ENCODE data around the gene ELMO1.
A peak's percentile ranks its signal among the peaks of the same experiment; 100 is the strongest.

The ELMO1 gene

DNA sequence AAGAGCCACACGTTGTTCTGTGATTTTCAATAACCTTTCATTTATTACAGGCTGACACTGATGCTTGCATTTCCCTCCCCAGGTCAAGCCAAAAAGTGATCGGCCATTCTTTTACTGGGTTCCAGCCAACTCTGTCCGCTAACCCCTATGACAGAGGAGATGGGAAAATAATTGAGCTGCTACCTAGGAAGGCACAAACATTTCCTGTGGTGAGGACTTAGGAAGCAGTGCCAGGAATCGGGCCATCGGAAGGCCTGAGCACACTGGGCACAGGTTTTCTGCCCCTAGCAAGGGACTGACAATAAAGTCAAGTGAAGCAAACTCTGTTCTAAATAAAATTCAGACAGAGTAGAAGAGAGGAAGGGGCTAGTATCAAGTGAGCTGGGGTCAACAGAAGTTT is 411.4 kb downstream of the ELMO1 start:
- DNase-seq: no peak

DNA sequence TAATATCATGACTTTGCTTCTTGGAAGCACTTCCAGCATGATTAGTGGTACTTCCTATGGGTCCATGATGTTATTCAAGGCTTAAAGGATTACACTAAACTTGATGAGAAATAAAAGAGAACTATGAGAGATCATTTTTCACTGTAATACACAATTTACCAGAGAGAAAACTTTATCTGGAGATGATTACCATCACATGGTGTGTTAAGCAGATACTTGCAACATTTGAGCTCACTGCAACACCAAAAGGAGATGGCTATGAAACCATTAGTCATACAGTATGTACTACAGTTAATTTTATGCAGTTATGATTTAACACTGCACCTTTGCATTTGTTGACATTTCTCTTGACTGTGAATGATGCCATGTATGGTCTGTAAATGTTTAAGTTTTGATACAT is 413.0 kb downstream of the ELMO1 start:
- DNase-seq: no peak

DNA sequence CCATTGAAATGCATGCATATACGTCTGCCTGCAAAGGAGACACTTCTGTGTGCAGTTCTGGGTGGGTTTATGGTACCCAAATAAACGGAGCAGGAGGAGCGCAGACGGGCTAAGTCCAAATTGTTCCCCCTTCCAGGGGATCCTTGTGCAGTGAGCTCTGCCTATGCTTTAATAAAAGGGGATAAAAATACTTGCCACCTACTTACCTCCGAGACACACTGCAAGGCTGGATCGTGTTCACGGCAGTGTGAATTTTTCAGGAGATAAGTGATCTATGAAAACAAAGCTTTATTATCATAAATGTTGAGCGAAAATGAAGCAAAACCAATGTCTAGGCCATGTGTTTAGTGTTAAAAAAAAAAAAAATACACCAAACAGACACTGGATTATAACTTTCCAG is 415.5 kb downstream of the ELMO1 start:
- no peak for DNase-seq

DNA sequence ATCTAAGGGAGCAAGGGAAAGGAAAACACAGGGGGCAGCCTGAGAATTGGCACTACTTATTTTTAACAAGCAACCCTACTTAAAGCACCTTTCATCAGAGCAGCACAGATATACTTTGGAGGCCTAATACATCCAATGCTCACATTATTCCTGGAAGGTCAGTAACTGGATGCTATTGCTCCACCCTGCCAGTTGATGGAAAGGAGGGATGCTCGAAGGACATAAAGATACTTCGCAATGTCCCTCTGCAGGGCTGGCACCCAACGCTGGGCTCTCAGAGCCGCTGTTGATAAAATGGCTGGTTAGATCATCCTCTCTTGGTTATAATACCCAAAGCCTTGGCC is 416.4 kb downstream of the ELMO1 start:
- DNase-seq: no peak

DNA sequence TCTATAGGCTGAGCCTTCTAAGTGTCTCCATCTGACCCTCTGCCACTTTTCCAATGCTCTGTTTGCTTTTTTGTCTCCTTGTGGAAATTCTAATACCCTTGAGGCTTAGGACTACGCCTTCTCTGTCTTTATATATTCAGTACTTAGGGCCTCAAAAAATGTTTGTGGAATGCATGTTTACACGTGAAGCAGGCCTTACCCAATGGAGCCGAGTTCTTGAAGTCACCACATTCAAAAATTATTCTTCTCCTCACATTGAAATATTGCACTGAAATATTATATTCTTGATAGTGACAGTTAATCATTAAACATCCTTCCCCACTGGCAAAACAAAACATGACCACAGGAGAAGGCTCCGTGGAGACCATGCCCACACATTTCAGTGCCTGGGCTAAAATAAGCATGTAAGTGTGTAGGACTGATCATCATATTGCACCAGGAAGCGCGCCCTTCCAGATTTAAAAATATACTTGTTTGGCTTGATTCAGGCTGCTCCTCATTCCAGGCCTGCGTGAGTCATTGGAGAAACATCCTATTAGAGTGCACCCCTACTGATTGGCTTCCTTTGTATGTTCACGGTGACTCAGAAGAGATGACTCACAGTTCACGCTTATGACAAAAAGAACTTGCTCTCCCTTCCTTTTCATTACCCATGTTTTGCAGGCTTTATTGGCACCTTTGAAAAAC is 416.9 kb downstream of the ELMO1 start:
- DNase-seq: no peak

DNA sequence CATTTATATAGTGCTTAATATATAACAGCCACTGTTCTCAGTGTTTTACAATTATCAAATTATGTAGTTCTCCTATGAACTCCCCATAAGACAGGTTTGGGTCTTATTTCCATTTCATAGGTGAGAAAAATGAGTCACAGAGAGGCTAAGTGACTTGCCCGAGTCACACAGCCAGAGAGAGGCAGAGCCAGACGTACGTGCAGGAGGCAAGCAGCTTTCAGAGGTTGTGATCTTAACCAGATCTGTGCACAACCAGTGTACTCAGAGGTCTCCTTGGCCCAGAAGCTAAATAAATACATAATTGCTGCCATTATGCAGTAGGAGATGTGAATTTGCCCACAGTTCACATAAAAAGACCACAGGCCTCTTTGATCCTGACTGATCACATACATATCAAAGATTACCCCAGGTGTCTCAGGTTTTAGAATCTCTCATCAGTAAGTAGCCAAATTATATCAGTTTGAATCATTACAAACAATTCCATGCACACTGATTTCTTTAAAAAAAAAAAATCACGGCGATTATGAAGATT is 419.7 kb downstream of the ELMO1 start:
- no peak for DNase-seq

DNA sequence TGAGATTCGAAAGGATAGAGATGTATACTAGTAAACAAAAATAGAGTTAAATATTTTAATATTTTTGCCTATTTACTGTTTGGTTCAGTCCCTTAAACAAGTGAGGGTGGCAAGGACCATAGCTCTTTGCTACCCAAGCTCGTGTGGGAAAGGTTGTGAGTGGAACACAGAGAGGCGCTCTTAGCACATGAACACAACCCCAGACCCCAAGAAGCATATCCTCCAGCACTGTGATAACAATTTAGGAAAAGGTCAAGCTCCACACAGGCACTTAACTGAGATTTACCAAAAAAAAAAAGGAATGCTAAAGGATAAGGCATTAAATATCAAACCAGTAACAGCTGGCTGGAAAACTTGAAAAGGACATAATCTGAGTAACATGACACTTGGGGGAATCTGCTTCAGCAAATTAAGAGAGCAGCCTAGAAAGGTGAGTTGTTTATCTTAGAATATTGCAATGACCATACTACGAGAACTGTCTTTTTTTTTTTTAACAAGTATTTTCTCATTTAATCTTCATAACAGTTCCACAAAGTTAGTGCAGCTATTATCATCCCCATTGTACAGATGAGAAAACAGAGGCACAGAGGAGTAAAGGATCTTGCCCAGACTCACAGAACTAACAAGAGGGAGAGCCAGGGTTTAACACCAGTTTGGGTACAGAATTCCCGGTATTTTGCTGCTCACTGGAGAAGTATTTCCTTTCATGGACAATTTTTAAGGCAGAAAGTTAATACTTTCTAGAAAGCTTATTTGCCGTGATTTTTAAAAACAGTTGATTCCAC is 420.9 kb downstream of the ELMO1 start:
- DNase-seq: peak in 1 of 2 experiments; percentile 21

DNA sequence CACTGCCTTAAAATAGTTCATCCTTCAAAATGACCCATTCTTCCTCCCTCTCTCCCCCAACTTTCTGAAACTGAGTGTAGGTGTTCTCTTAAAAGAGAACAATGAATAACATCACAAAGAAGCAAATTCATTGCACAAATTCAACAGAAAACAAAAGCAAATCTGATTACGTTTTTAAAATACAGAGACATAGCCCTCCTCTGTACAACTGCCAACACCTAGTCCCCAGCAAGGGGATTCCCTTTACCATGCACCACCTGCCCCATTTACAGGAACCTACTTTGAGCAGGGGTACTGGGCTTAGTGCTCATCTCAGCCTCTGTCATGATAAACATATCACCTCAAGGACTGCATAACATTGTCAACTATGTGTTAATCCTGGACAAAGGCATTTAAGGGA is 421.6 kb downstream of the ELMO1 start:
- DNase-seq: no peak

DNA sequence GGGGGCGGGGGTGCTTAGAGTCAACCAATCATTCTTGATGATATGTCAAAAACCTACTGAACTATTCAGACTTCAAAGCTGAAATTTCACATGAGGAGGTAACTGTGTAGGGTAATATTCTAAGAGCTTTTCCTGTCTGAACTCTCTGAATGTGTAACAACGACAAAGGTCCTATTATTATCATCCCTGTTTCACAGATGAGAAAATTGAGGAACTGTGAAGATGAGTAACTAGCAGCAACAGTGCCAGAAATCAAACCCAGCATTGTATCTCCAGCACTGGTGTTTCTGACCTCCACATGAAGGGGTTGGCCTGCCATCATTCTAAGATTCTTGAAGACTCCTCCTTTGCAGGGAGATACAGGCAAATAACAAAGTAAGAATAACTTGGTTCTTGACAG is 429.7 kb downstream of the ELMO1 start:
- DNase-seq: no peak

DNA sequence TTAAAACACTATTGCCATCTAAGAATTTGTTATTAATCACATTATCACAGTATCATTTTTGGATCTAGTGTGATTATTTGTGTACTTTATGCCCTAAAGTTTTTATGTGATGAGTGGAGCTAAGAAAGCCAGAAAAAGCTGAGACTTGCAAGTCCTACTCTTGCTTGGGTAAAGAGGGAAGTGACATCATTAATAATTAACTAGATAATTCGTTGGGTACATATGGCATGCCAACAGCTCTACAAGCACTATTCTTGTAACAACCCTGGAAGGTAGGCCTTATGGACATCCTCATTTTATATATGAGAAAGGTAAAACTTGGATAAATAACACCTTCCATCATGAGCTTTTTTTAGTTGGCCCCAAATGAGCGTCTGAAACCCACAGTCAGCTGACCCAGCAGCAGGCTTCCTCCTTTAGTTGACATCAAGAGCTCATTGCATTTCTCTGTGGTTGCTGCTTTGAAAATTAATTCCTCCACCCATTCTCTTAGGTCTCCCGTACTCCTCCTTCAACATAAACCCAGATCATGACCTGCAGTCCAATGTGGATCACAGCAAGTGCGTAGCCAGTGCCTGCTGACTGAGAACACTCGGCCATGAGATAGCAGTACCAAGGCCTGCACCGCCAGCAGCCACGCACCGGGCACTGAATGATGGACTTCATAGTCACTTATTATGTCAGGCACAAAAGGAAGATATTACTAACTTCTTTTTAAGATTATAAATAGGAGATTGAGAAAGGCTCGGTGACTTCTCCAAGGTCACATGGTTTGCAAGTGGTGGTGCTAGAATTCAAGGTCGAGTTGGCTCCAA is 432.4 kb downstream of the ELMO1 start:
- DNase-seq: no peak

DNA sequence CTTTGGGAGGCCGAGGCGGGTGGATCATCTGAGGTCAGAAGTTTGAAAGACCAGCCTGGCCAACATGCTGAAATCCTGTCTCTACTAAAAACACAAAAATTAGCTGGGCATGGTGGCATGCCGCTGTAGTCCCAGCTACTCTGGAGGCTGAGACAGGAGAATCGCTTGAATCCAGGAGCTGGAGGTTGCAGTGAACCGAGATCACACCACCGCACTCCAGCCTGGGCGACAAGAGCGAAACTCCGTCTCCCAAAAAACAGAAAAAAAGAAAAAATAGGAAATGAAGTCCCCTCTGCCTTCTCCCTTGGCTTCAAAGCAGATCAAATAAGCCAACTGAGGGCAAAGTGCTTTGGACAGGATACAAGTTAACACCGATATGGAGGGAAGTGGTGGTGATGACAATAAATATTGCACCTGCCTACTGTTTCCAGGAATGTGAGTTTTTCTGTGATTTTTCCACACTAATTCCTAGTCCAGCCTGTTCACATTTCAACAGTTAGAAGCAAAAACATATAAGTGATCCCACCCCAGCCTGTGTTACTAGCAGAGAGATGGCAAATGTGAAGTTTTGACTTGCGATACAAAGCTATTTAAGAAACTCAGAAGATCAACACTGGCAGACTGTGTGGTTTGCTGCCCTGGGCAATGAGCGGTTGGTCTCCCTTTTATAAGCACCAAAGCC is 433.2 kb downstream of the ELMO1 start:
- DNase-seq: no peak

DNA sequence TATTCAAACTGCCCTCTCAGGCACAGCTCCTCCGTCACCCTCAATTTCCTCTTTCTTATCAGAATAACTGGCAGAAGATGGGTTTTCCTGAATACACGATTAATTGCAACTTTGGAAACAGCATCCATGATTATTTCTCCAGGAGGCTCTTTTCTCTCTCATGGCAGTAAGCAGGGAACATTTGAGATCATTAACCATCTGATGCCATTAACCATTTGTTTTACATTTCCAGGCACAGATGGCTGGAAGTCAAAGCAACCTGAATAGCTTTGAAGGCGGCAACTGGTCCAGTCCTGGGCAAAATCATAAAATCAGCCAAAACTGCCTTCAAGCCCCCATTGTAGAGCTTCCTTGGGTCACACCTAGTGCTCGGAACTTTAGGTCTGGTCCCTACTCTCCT is 434.9 kb downstream of the ELMO1 start:
- no peak for DNase-seq

DNA sequence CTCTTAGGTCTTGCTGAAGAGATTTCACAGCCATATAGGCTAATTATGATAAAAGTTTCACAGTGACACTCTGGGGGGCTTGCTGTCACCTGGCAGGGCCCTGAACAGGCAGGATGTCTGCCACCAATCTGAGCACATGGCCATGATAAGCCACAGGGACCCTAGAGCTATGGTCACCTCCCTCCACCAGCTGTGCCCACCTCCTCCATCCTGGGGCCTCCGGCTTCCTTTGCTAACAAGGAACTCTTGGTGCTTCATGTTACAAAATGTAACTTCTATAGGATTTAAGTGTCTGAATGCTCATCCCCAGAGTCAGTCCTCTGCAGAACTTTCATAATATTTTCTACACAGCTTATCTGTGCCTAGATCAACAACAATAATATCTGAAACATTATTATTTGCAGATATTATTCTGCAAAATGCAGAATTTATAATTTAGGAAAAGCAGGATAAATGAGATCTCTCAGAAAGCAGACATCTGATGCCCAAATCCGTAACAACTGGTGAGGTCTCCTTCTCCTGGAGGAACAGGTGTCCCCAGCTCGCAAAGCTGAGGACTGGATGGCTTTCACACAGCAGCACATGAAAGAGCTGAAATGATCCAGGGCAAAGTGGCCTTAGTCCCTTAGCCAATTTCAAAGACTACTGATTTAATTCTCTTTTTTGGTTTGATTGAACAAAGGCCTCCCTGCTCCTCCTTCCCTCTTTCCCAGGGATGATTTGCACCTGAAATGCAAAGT is 437.3 kb downstream of the ELMO1 start:
- DNase-seq: peak in 1 of 2 experiments; percentile 17

DNA sequence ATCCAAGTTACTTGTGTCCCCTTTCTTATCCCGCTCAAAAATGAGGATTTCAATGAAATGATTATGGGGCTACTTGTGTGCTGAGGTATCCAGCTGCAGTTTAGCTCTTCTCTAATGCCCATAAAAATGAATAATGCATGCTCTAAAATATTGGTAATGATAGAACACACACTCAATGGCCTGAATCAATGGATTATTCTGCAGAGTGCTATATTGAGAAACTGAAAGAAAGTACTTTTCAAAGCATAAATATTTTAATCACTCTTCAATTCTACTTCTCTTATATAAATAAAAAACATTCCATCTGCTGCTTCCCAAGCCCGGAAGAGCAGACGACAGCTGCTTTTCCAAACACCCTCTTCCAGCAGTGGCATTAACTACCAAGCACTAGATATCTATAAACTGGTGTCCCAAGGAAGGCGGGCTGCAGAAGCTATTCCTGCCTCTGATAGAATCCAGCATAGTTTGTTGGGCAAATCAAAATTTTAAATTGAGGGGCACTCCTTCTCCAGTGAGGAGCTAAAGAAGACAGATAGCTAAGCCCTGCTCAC is 439.5 kb downstream of the ELMO1 start:
- DNase-seq: peak in 1 of 2 experiments; percentile 49

DNA sequence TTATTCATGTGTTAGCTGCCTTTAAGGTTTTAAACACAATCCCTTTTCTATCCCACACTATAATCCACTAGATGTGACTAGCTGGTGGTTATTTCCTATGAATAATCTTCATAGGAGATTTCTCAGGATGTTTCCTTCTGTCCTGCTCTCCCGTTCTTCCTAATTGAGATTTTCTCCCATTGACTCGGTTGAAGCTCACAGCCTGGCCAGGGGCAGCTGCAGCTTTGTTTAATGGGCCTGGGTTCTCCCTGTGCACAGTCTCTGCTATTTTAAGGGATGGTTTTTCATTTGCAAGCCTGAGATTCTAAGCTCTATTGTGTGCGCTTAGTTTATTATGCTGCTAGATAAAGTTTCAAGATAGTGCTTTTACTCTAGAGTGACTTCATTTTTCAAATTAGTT is 441.0 kb downstream of the ELMO1 start:
- peak; percentile 83 to 88 for DNase-seq

DNA sequence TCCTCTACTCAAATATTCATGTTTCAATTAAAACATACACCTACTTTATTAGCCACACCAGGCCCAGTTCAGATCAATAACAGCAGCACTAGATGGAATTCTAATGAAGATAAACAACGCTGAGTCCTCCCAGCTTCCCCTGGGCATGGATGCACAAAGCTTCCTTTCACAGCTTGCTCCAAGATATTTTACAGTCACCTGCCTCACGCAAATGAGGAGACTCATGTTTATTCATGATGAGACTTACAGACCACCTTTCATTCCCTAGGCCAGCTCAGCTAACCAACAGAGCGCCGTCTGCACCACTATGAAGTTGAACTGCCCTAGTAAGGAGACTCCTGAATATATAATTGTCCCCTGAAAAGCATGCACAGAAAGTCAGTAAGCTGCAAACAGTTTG is 441.4 kb downstream of the ELMO1 start:
- DNase-seq: peak; percentile 98 to 99

DNA sequence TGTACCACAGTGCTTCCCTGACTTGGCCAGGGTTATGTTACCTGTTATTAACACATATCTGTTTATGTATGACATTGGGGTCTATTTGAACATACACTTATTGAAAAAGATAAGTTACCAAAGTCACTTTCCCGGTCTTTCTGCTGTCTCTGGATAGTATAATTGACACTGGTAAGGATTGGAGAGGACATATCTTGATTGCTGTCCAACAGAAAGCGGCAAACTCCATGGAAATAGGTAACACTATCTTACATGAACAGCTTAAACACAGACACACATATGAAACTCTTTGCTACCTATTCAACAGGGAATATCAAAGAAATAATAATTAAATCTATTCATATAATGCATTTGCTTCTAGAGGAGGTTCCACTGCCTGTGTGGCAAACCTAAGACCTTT is 441.9 kb downstream of the ELMO1 start:
- peak in 1 of 2 experiments; percentile 44 for DNase-seq

DNA sequence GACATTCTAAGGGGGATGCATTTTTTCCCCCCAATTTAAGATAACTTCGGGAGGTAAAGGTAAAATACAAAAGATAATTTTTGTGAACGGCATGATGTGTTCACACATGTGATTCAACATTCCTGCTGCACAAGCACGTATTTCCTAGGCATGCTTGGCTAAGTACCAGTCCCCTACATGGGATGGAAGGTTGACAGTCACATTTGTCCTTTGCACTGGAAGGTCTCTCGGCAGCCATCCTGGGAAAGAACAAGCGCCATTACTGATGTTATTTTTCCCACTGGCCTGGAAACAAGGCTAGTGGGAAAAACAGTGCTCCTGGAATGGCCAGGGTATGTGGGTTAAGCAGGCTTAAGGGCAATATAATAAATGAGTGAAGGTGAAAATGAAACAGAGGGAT is 448.2 kb downstream of the ELMO1 start:
- no peak for DNase-seq

DNA sequence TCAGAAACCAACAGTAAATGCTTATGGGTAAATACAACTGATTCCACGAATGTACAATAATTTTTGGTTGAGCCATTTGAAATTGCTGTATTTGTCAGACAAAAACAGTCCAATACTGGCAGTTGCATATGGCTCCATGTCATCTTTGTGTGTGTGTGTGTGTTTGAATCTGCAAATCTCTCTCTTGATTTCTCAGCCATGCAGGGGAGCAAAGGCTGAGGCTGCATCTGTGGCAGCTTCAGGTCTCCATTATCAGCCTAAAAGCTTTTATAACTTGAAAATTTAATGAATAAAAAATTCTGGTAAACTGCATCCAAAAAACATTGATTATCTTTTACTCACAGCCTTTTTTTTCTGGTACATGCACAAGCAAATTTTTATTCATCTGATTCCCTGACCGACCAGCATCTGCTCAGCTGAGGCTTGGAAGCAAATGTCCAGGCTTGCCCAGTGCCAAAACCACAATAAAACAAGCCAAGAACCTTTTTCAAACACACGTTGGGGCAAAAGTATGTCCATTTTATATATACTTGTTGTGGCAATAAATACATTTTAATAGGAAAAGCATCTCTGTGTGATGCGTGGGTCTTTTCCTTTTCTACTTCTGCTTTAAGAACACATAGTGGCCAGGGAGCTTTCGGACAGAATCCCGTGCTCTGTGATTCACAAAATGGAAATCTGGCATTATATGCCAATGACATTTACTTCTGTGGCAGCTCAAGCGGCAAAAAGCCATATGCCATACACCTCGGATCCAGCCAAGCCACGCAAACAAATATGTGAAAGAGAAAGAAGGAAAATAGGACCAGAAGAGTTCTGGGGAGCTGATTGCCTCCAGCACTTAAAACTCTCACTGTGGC is 448.8 kb downstream of the ELMO1 start:
- DNase-seq: no peak

DNA sequence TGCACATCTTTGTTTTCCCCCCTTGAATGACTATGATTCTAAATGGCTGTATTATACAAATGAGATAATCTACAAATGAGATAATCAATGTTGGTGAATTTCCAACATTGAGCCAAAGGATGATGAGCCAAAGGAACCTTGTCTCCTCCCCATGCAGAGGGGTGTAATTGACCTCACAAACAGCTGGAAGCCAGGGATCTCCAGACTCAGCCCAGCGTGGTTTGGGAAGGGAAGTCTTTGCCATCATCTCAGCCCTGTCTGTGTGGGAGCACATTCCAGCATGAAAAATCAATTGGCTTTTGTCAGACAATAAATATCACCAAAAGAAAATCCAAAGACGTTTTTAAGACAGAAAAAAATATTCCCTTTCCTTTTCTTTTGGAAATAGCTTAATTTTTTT is 452.9 kb downstream of the ELMO1 start:
- DNase-seq: no peak
